NB4 (cell line): ENCODE measurements around the gene SUMF1.

Source experiments
- DNase-seq: peaks from one replicate; pipeline ENCODE4 v3.0.0; 2010; ENCODE audit warnings: low read depth
- H3K4me3 ChIP-seq: one replicate; pipeline ENCODE4 v1.5.1; 2011; ENCODE audit warnings: mild to moderate bottlenecking, low read depth, low read length, moderate library complexity
- CTCF ChIP-seq: IDR thresholded peaks from one replicate; pipeline ENCODE4 v1.5.1; 2012; ENCODE audit warnings: low read depth, low read length
- MAX ChIP-seq: IDR thresholded peaks from 2 replicates; pipeline ENCODE4 v1.6.1; 2011; ENCODE audit warnings: low read depth, low read length
- MYC ChIP-seq: IDR thresholded peaks from 2 replicates; pipeline ENCODE4 v1.6.1; 2011; ENCODE audit warnings: low read depth, low read length
- POLR2A ChIP-seq: IDR thresholded peaks from 2 replicates; pipeline ENCODE4 v1.6.1; 2011; ENCODE audit warnings: mild to moderate bottlenecking; ENCODE audit not compliant: insufficient read length; ENCODE audit errors: extremely low read depth

Gene SUMF1

GRCh38 chr3:4454142-4454541 is 12.9 kb downstream of the SUMF1 start:
- TF ChIP-seq MYC (no peak), MAX (no peak), POLR2A (no peak), CTCF (no peak)
- no peak overlapping the region for H3K4me3 ChIP-seq
- DNase-seq = no peak

- no peak overlapping the region for H3K4me3 ChIP-seq
- DNase-seq = no peak
- no peak for TF ChIP-seq POLR2A
- no peak for TF ChIP-seq MYC
- TF ChIP-seq CTCF = no peak
- no peak for TF ChIP-seq MAX
Measured at GRCh38 chr3:4449043-4449805, 17.8 kb downstream of the SUMF1 start.

GRCh38 chr3:4448187-4448586 is 18.9 kb downstream of the SUMF1 start:
- TF ChIP-seq POLR2A (no peak), CTCF (no peak), MYC (no peak), MAX (no peak)
- no peak for DNase-seq
- H3K4me3 ChIP-seq = no peak overlapping the region

GRCh38 chr3:4447295-4447999 is 19.6 kb downstream of the SUMF1 start:
- DNase-seq = no peak
- no peak overlapping the region for H3K4me3 ChIP-seq
- TF ChIP-seq POLR2A (no peak), MYC (no peak), CTCF (no peak), MAX (no peak)

- H3K4me3 ChIP-seq = no peak overlapping the region
- TF ChIP-seq MYC = no peak
- TF ChIP-seq POLR2A = no peak
- no peak for TF ChIP-seq MAX
- no peak for TF ChIP-seq CTCF
- no peak for DNase-seq
Measured at GRCh38 chr3:4440951-4441350, 26.1 kb downstream of the SUMF1 start.
